OCI-LY7 (cell line): ENCODE measurements around the gene AATF.

Experiments
- EZH2phosphoT487 ChIP-seq: fragments of 200-600 bp; sonication (generic); IDR thresholded peaks from 2 replicates; pipeline ENCODE4 v1.6.1; 2018; ENCODE audit warnings: low read depth, borderline replicate concordance, mild to moderate bottlenecking, mixed run types, antibody characterized with exemption, low read length, moderate library complexity, mixed read lengths
- TF ChIP-seq, protein P1 (sequence below): fragments of 200-600 bp; sonication (generic); conservative IDR thresholded peaks from 2 replicates; pipeline ENCODE4 v1.5.1; 2014; ENCODE audit warnings: mild to moderate bottlenecking, antibody characterized with exemption, low read length, moderate library complexity, mixed read lengths

DNA sequence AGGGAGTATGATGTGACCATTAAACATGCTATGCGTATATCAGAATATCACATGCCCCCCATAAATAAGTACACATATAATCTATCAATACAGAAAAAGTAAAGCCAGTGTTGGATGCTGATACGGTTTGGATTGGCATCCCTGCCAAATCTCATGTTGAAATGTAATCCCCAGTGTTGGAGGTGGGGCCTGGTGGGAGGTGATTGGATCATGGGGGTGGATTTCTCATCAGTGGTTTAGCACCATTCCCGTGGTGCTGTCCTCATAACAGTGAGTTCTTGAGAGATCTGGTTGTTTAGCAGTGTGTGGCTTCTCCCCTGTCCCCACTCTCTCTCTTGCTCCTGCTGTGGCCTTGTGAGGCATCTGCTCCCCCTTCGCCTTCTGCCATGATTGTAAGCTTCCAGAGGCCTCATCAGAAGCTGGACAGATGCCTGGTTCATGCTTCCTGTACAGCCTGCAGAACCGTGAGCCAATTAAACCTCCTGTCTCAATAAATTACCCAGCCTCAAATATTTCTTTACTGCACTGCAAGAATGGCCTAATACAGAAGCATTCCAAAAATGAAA is 88.9 kb downstream of the AATF start:
- TF ChIP-seq, protein P1, sequence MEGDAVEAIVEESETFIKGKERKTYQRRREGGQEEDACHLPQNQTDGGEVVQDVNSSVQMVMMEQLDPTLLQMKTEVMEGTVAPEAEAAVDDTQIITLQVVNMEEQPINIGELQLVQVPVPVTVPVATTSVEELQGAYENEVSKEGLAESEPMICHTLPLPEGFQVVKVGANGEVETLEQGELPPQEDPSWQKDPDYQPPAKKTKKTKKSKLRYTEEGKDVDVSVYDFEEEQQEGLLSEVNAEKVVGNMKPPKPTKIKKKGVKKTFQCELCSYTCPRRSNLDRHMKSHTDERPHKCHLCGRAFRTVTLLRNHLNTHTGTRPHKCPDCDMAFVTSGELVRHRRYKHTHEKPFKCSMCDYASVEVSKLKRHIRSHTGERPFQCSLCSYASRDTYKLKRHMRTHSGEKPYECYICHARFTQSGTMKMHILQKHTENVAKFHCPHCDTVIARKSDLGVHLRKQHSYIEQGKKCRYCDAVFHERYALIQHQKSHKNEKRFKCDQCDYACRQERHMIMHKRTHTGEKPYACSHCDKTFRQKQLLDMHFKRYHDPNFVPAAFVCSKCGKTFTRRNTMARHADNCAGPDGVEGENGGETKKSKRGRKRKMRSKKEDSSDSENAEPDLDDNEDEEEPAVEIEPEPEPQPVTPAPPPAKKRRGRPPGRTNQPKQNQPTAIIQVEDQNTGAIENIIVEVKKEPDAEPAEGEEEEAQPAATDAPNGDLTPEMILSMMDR: no peak
- TF ChIP-seq EZH2phosphoT487: no peak
